ENCODE results near the gene ELF2.

DNA sequence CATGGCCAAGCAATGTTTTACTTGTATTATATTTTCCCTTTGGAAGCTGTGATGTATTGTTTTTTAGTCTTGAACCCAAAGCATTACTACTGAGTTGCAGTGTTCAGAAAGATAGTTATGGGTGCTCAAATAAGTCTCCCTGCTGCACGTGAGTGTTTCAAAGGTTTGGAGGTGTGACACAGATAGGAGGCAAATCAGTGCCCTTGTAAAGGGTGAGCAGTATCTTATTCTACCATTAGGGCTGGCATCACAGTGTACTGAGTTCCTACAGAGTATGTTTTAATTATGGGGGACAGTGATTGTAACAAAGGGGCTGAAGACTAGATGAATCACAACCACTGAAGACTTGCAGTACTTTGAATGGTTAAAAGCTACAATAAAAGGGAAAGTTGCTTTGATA lies 123.1 kb downstream of the ELF2 start:
- TF ChIP-seq, protein P1, sequence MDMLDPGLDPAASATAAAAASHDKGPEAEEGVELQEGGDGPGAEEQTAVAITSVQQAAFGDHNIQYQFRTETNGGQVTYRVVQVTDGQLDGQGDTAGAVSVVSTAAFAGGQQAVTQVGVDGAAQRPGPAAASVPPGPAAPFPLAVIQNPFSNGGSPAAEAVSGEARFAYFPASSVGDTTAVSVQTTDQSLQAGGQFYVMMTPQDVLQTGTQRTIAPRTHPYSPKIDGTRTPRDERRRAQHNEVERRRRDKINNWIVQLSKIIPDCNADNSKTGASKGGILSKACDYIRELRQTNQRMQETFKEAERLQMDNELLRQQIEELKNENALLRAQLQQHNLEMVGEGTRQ (IDR thresholded peaks at IDR 0.05; ENCODE audit: low read length), result no peak
- no peak for TF ChIP-seq RXRA (IDR thresholded peaks at IDR 0.05; ENCODE audit: insufficient read depth, low read depth, low read length)
- no peak for TF ChIP-seq ZNF274 (IDR thresholded peaks at IDR 0.05; ENCODE audit: borderline replicate concordance, extremely low read depth, low read length)
- TF ChIP-seq TCF12 (IDR thresholded peaks at IDR 0.05; ENCODE audit: low read depth, low read length), result no peak
- no peak for TF ChIP-seq SIRT6 (IDR thresholded peaks at IDR 0.05; ENCODE audit: low read length)
- no peak; a peak in 1 of 3 replicates for TF ChIP-seq POLR2A (IDR thresholded peaks at IDR 0.05; ENCODE audit: control extremely low read depth in 1 of 2, low read depth in 2 of 2, low read length in 2 of 2)
- TF ChIP-seq, protein P2, sequence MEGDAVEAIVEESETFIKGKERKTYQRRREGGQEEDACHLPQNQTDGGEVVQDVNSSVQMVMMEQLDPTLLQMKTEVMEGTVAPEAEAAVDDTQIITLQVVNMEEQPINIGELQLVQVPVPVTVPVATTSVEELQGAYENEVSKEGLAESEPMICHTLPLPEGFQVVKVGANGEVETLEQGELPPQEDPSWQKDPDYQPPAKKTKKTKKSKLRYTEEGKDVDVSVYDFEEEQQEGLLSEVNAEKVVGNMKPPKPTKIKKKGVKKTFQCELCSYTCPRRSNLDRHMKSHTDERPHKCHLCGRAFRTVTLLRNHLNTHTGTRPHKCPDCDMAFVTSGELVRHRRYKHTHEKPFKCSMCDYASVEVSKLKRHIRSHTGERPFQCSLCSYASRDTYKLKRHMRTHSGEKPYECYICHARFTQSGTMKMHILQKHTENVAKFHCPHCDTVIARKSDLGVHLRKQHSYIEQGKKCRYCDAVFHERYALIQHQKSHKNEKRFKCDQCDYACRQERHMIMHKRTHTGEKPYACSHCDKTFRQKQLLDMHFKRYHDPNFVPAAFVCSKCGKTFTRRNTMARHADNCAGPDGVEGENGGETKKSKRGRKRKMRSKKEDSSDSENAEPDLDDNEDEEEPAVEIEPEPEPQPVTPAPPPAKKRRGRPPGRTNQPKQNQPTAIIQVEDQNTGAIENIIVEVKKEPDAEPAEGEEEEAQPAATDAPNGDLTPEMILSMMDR (IDR thresholded peaks at IDR 0.05; ENCODE audit: control extremely low read depth in 1 of 3, insufficient read depth in 1 of 3, low read depth in 1 of 3, low read length in 3 of 3), result no peak
